Upper lobe of left lung (tissue), 6 donors: ENCODE results near the gene MAP6. TPM values are rescaled to one million over a fixed set of nuclear protein-coding genes. Genes with fewer than 3 reads are reported as not detected.

Source experiments
- ATAC-seq, 2 donors: fragments of 200-7000 bp; cut with Tn5 transposase; one replicate each; pipeline ENCODE4 v1.9.1; 2022; ENCODE audit warnings: mild to moderate bottlenecking in 2 of 2, moderate library complexity in 2 of 2; ENCODE audit not compliant: low FRiP score in 2 of 2
- DNase-seq, 2 donors: peaks; one replicate each; pipeline ENCODE4 v3.0.0-alpha.2; 2019 to 2020
- H3K27ac ChIP-seq, 4 donors: fragments of 200-600 bp; sonication (generic); one replicate each; pipeline ENCODE4 v1.5.1; 2016 to 2019
- H3K27me3 ChIP-seq, 4 donors: fragments of 200-600 bp; sonication (generic); one replicate each; pipeline ENCODE4 v1.5.1; 2017 to 2019
- H3K36me3 ChIP-seq, 4 donors: fragments of 200-600 bp; sonication (generic); one replicate each; pipeline ENCODE4 v1.5.1; 2016 to 2019
- H3K4me1 ChIP-seq, 4 donors: fragments of 200-600 bp; sonication (generic); one replicate each; pipeline ENCODE4 v1.5.1; 2018 to 2019
- H3K4me3 ChIP-seq, 4 donors: fragments of 200-600 bp; sonication (generic); one replicate each; pipeline ENCODE4 v1.5.1; 2017 to 2019; ENCODE audit warnings: mild to moderate bottlenecking in 2 of 4, moderate library complexity in 1 of 4
- H3K9me3 ChIP-seq, 4 donors: fragments of 200-600 bp; sonication (generic); one replicate each; pipeline ENCODE4 v1.5.1; 2018 to 2019
- EP300 ChIP-seq, 4 donors: sonication (generic); formaldehyde crosslinking; IDR thresholded peaks; one replicate each; pipeline ENCODE4 v1.5.1; 2017; ENCODE audit warnings: antibody characterized with exemption in 4 of 4, control low read depth in 2 of 4
- POLR2A ChIP-seq, 4 donors: fragments of 450-650 bp; IDR thresholded peaks; one replicate each; pipeline ENCODE4 v1.5.1; 2016 to 2017; ENCODE audit warnings: antibody characterized with exemption in 4 of 4, mild to moderate bottlenecking in 2 of 4
- POLR2AphosphoS5 ChIP-seq, 2 donors: sonication (generic); formaldehyde crosslinking; IDR thresholded peaks; one replicate each; pipeline ENCODE4 v1.5.1; 2017; ENCODE audit warnings: antibody characterized with exemption in 2 of 2
- WGBS, 2 donors: methylation state at CpG; one replicate each; pipeline ENCODE4 v1.1.5; 2017 to 2018; 5-methylcytosine and 5-hydroxymethylcytosine counted together
- total RNA-seq, 6 donors: library from RNA; depleted of rRNA in 4 of 6; stranded (reverse); fragments of >200 nt in 4 of 6; gene quantifications; one replicate each; pipeline versions ENCODE4 v1.1.0 to v1.2.1, GENCODE V29; 2016 to 2021
- TF ChIP-seq, protein P1 (sequence below), 6 experiments: fragments of 450-650 bp in 4 of 6; fragments of 200-600 bp in 2 of 6; sonication (generic) in 2 of 6; IDR thresholded peaks; one replicate each; pipeline ENCODE4 v1.5.1; 2016 to 2019; ENCODE audit warnings: antibody characterized with exemption in 6 of 6
- donor health status: DM: no; HTN: no; CAD: no; lungs with moderate emphysema.
- donor health status: DM: no; HTN: yes; CAD: no; lungs with severe emphysema.

Gene MAP6
- total RNA-seq, 6 donors from 2014 or later: 3.5 to 17.6 (median 8.9) TPM

DNA sequence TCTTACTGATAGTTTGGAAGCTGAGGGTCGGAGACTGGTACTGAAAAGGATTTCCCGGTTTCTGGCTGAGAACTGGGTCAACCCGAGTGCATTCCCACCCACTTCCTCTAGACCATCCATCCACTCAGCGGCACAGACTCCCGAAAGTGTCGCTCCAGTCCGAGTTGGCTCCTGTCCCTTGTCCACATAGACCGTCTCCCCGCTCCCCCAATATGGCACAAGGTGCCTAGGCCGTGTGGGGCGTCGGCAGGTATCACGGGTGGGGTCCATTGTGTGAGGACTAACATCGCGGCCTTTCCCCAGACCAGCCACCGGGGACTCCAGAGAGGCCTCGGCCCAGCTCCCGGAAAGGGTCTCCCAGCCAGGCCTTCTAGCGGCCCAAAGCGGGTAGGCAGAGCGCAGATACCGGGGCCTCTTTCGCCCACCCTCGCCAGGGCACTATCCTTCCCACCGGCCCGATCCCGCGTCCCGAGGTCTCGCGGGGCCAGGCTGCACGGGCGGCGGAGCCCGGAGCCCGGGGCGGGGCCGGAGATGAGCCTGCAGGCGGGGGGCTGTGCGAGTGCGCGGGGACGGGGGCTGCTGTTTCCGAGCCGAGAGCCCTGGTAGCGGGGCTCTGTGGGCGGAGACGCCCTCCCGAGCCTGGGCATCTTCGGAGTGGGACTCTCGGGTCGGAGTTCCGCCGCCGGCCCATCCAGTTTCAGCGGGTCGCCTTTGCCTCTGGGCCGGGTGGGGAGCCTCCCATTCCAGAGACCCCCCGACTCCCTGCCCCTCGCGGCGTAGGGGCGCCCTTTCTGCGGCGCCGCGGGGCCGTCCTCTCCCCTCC is 85.7 kb downstream of the MAP6 start:
- Histone ChIP-seq H3K27ac (peak overlapping the region; percentile 83 to 100 (median 92)), H3K4me1 (peaks cover 16 to 34% (median 19%) of the 10 kb centered on the region in 4 donors), H3K4me3 (peak overlapping the region; percentile 50 to 80 (median 66)), H3K27me3 (peaks cover 0 to 4% (median 0%) of the 10 kb centered on the region in 4 donors), H3K9me3 (no peaks in the 10 kb centered on the region), H3K36me3 (no peaks in the 10 kb centered on the region)
- TF ChIP-seq EP300 (IDR thresholded peaks at IDR 0.05): no peak
- TF ChIP-seq POLR2A (IDR thresholded peaks at IDR 0.05): peak in 3 of 4 donors; percentile 38 to 92 (median 55)
- peak in 1 of 2 donors; percentile 30 for TF ChIP-seq POLR2AphosphoS5 (IDR thresholded peaks at IDR 0.05)
- TF ChIP-seq, protein P1, sequence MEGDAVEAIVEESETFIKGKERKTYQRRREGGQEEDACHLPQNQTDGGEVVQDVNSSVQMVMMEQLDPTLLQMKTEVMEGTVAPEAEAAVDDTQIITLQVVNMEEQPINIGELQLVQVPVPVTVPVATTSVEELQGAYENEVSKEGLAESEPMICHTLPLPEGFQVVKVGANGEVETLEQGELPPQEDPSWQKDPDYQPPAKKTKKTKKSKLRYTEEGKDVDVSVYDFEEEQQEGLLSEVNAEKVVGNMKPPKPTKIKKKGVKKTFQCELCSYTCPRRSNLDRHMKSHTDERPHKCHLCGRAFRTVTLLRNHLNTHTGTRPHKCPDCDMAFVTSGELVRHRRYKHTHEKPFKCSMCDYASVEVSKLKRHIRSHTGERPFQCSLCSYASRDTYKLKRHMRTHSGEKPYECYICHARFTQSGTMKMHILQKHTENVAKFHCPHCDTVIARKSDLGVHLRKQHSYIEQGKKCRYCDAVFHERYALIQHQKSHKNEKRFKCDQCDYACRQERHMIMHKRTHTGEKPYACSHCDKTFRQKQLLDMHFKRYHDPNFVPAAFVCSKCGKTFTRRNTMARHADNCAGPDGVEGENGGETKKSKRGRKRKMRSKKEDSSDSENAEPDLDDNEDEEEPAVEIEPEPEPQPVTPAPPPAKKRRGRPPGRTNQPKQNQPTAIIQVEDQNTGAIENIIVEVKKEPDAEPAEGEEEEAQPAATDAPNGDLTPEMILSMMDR (IDR thresholded peaks at IDR 0.05): peak in 5 of 6 experiments; percentile 37 to 78 (median 48)
- DNase-seq (peak; percentile 52 to 92), ATAC-seq (peak; percentile 82 to 91)
- 2 to 3% methylated on average over 17 to 36 of the region's 68 CpGs for WGBS, 2 donors

DNA sequence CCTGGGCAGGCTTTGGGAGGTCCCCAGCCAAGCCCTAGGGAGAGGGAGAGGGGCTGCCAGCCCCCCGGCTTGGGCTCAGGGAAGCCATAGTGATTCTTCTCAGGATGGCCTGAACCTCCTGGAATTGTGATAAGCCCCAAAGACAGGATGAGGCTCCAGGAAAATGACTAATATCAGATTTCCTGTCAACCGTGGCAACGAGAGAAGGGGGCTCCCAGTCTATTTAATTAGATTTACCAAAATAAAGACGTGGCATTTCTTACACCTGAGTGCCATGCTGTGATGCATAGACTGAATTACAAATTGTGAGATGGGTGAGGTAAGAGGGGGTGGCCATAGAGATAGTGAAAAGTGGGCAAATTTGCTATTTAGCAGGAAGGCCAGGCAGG is 86.3 kb downstream of the MAP6 start:
- H3K4me1 ChIP-seq: peaks cover 16 to 36% (median 19%) of the 10 kb centered on the region in 4 donors
- H3K4me3 ChIP-seq: peak overlapping the region in 3 of 4 donors; percentile 50 to 74 (median 59)
- no peaks in the 10 kb centered on the region for H3K9me3 ChIP-seq
- H3K27me3 ChIP-seq: peaks cover 0 to 4% (median 0%) of the 10 kb centered on the region in 4 donors
- no peak for ATAC-seq
- H3K36me3 ChIP-seq: no peaks in the 10 kb centered on the region
- DNase-seq: no peak
- peak overlapping the region; percentile 83 to 100 (median 92) for H3K27ac ChIP-seq
- 14 to 36% methylated on average over 4 of the region's 4 CpGs for WGBS, 2 donors
- no peak for TF ChIP-seq POLR2AphosphoS5 (IDR thresholded peaks at IDR 0.05)
- TF ChIP-seq EP300 (IDR thresholded peaks at IDR 0.05): no peak
- TF ChIP-seq, protein P1 (IDR thresholded peaks at IDR 0.05): no peak
- no peak for TF ChIP-seq POLR2A (IDR thresholded peaks at IDR 0.05)

DNA sequence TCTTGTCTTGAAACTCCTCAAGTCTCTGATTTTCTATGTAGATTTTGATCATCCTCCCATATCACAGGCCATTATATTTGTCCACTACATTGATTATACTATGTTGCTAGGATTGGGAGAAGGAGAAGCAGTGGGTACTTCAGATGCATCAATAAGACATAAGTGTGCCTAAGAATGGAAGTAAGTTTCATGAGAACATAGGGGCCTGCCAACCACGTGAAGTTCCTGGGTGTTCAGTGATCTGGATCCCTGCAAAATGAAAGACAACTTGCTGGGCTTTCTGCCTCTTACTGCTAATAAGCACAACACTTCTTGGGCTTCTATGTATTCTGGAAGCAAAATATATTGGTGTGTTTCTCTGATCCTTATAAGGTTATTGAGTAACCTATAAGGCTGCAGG is 89.0 kb downstream of the MAP6 start:
- WGBS, 2 donors: 69 to 94% methylated on average over 1 of the region's 1 CpG
- peaks cover 0 to 4% (median 0%) of the 10 kb centered on the region in 4 donors for H3K27me3 ChIP-seq
- ATAC-seq: no peak
- DNase-seq: no peak
- TF ChIP-seq, protein P1 (IDR thresholded peaks at IDR 0.05): no peak
- TF ChIP-seq POLR2A (IDR thresholded peaks at IDR 0.05): no peak
- TF ChIP-seq EP300 (IDR thresholded peaks at IDR 0.05): no peak
- no peak for TF ChIP-seq POLR2AphosphoS5 (IDR thresholded peaks at IDR 0.05)
- no peaks in the 10 kb centered on the region for H3K9me3 ChIP-seq
- no peak overlapping the region for H3K4me3 ChIP-seq
- no peaks in the 10 kb centered on the region for H3K36me3 ChIP-seq
- H3K4me1 ChIP-seq: peaks cover 31 to 46% (median 33%) of the 10 kb centered on the region in 4 donors
- no peak overlapping the region for H3K27ac ChIP-seq

DNA sequence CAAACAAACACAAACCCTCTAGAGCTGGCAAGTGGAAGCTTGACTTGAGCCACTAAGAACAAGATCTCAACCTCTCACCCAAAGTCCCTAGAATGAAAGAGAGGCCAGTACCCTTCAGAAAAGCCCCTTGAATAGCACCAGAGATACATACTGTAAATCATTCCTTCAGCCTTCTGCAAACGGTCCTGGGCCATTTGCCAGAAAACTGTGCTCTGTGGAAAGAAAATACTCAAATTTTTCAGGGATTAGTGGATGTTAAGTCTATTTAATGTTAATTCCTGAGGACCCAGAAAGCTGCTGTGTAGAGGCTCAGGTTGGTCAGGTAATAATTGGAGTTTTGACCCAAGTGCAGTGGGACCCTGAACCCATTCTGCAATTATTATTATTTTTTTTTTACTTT is 89.9 kb downstream of the MAP6 start:
- TF ChIP-seq POLR2AphosphoS5 (IDR thresholded peaks at IDR 0.05) (no peak), POLR2A (IDR thresholded peaks at IDR 0.05) (no peak)
- Histone ChIP-seq H3K27ac (no peak overlapping the region), H3K4me3 (no peak overlapping the region)

DNA sequence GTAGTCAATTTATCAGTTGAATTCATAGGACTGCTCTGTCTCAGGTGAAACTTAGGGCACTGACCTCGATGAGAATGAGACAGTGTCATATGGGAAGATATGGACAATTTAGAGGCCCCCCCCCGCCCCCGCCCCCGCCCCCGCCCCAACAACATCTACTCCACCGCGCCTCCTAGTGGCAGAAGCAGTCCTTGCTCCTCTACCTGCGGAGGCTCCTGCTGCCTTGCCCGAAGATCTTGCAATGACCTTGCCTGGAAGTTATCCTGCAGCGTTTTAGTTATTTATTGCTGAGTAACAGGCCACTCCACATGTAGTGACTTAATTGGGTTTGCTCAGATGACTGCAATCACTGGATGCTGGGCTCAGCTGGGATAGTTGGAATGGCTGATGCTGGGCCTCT is 91.6 kb downstream of the MAP6 start:
- WGBS, 2 donors: 10 to 16% methylated on average over 2 to 10 of the region's 10 CpGs
- ATAC-seq (peak; percentile 39 to 67), DNase-seq (no peak)
- Histone ChIP-seq H3K4me3 (no peak overlapping the region), H3K4me1 (peaks cover 17 to 22% (median 20%) of the 10 kb centered on the region in 4 donors), H3K9me3 (no peaks in the 10 kb centered on the region), H3K27ac (peak overlapping the region in 3 of 4 donors; percentile 69 to 72 (median 70)), H3K36me3 (peaks cover 6 to 25% (median 20%) of the 10 kb centered on the region in 4 donors), H3K27me3 (no peaks in the 10 kb centered on the region)
- TF ChIP-seq EP300 (IDR thresholded peaks at IDR 0.05): no peak
- TF ChIP-seq, protein P1 (IDR thresholded peaks at IDR 0.05): peak in 5 of 6 experiments; percentile 16 to 68 (median 42)

More for the DNA sequence above, 89.9 kb downstream of the MAP6 start:
- DNase-seq (no peak), ATAC-seq (no peak)
- peaks cover 0 to 7% (median 2%) of the 10 kb centered on the region in 4 donors for H3K36me3 ChIP-seq
- H3K9me3 ChIP-seq: no peaks in the 10 kb centered on the region
- peaks cover 0 to 4% (median 0%) of the 10 kb centered on the region in 4 donors for H3K27me3 ChIP-seq
- WGBS, 2 donors: 14 to 25% methylated on average over 1 of the region's 1 CpG
- peaks cover 25 to 40% (median 28%) of the 10 kb centered on the region in 4 donors for H3K4me1 ChIP-seq
